ENCODE data around the gene MYL7.

DNA sequence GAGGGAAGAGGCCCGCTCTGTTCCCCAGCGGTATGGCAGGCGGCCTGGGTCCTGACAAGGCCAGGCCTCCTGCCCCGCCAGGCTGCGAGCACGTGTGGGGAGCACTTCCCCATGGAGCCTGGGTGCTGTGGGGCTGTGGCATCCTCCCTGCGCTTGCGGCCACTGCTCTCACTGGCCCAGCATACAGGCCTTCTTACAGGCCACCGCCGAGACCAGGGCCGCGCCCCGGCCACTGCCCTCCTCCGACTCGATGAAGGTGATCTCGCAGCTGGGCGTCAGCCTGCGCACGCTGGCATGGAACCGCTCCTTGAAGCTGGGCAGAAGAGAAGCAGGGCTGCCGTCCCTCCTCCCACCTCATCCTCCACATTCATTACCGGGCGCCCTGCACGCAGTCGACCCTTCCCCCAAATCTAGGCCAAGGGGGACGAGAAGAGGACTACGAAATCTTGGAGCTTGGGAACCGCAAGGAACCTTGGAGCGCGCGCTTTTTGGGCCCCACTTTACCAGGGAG is 3.9 kb upstream of the MYL7 start:
- no peak for TF ChIP-seq CTCF (conservative IDR thresholded peaks at IDR 0.05; ENCODE audit: low read length)
- TF ChIP-seq EZH2phosphoT487 (IDR thresholded peaks at IDR 0.05; ENCODE audit: borderline replicate concordance, low read depth, low read length), result no peak
